Measurements from ENCODE around the gene MRPS7. TPM values are rescaled to one million over a fixed set of nuclear protein-coding genes. Genes with fewer than 3 reads are reported as not detected.

Gene MRPS7
- total RNA-seq, 1 experiment from 2014 or later = 73.9 TPM

DNA sequence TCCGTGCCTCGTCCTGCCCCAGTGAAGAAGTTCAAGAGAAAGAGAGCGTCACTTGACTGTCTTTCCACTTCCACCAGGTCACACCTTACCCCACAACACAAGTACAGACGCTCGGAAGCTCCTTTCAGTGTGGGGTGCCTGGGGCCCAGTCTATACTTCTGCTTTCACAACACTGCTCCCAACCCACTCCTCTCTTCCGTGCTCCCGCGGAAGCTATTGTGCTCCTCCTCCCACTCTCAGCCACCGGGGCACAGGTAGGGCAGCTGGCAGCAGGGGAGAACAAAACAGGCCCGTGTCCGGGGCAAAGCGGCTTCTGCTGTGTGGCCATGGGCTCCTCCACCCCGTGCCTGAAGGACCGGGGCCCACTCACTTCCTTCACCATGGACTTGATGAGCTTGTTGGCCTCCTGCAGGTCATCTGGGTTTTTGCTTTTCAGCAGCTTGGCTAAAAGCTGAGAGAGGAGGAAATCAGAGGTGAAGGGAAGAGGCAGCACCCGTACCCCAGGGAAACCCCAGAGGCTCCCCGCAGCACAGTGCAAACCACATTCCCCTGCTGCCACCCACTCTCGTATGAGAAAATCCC lies 19.1 kb upstream of the MRPS7 start:
- POLR2A ChIA-PET = interaction anchor here (0.7 kb wide), 1 partner anchor 685 kb away, joined by 3 read pairs; no protein-coding TSS in a partner anchor

DNA sequence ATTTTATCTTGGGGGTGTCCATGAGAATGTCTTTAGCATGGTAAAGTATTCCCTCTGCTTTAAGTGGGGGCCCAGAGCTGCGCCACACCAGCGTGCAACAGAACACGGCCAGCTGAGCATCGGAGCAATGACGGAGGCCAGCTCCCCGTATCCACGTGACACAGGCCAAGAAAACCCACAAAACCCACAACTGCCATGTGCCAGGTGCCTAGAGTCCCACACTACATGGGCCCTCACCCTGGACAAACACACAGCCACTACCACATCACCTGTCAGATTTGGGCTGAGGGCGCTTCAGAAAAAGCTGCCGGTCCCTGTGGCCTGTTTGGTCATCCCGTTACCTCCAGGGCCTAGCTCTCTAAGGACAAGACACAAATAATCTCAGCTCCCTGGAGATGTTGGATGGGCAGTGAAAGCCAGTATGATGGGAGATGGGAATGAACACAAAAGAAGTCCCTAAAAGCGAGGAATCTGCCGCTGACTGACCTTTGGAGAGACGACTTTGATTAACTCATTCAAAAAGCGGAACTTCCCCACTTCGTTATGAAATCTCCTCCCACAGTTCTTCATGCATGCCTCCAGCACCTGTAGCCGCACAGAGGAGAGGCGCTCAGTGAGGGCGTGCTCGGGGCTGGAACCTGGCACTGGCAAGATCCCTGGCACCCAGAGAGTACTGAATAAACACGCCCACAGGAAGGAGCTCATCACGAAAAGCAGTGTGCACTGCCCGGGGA lies 17.4 kb upstream of the MRPS7 start:
- ChIA-PET POLR2A (interaction anchor here (0.6 to 1.7 kb wide), 3 partner anchors 15 to 26 kb away, joined by 3 to 5 read pairs (median 3); partner anchors contain the start of genes GGA3, MIF4GD and MRPS7), CTCF (interaction anchor here (0.8 kb wide), 1 partner anchor 72 kb away, joined by 4 read pairs; no protein-coding TSS in a partner anchor)
- H3K36me3 Mint-ChIP-seq (ENCODE audit: insufficient read depth, unreplicated experiment) = peaks cover 44% of the 10 kb centered on the region
- TF ChIP-seq, protein P1, sequence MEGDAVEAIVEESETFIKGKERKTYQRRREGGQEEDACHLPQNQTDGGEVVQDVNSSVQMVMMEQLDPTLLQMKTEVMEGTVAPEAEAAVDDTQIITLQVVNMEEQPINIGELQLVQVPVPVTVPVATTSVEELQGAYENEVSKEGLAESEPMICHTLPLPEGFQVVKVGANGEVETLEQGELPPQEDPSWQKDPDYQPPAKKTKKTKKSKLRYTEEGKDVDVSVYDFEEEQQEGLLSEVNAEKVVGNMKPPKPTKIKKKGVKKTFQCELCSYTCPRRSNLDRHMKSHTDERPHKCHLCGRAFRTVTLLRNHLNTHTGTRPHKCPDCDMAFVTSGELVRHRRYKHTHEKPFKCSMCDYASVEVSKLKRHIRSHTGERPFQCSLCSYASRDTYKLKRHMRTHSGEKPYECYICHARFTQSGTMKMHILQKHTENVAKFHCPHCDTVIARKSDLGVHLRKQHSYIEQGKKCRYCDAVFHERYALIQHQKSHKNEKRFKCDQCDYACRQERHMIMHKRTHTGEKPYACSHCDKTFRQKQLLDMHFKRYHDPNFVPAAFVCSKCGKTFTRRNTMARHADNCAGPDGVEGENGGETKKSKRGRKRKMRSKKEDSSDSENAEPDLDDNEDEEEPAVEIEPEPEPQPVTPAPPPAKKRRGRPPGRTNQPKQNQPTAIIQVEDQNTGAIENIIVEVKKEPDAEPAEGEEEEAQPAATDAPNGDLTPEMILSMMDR (IDR thresholded peaks at IDR 0.05; ENCODE audit: unreplicated experiment) = no peak
- H3K27ac Mint-ChIP-seq (ENCODE audit: low read depth, unreplicated experiment) = no peak overlapping the region
- no peak overlapping the region for H3K4me3 Mint-ChIP-seq (ENCODE audit: unreplicated experiment)
- H3K9me3 Mint-ChIP-seq (ENCODE audit: unreplicated experiment) = no peaks in the 10 kb centered on the region
- no peak for DNase-seq (ENCODE audit: unreplicated experiment)
- BruUV-seq (replicated peaks) = no TSS peak
- intact Hi-C loops (cut with micrococcal nuclease) = no loop called here
- no peaks in the 10 kb centered on the region for H3K4me1 Mint-ChIP-seq (ENCODE audit: insufficient read depth, unreplicated experiment)
- H3K27me3 Mint-ChIP-seq (ENCODE audit: insufficient read depth, unreplicated experiment) = no peaks in the 10 kb centered on the region

More for the DNA sequence above, 19.1 kb upstream of the MRPS7 start:
- Mint-ChIP-seq H3K36me3 (ENCODE audit: insufficient read depth, unreplicated experiment) (peaks cover 46% of the 10 kb centered on the region), H3K27me3 (ENCODE audit: insufficient read depth, unreplicated experiment) (no peaks in the 10 kb centered on the region), H3K9me3 (ENCODE audit: unreplicated experiment) (no peaks in the 10 kb centered on the region), H3K4me3 (ENCODE audit: unreplicated experiment) (no peak overlapping the region), H3K4me1 (ENCODE audit: insufficient read depth, unreplicated experiment) (peaks cover 5% of the 10 kb centered on the region), H3K27ac (ENCODE audit: low read depth, unreplicated experiment) (no peak overlapping the region)
- DNase-seq (ENCODE audit: unreplicated experiment) = no peak
- TF ChIP-seq, protein P1 (IDR thresholded peaks at IDR 0.05; ENCODE audit: unreplicated experiment) = no peak
- CTCF ChIA-PET = interaction anchor here (0.6 to 1.3 kb wide), 3 partner anchors 18 to 170 kb away, joined by 3 to 4 read pairs (median 3); no protein-coding TSS in a partner anchor
- no TSS peak for BruUV-seq (replicated peaks)
- intact Hi-C loops (cut with micrococcal nuclease) = no loop called here

DNA sequence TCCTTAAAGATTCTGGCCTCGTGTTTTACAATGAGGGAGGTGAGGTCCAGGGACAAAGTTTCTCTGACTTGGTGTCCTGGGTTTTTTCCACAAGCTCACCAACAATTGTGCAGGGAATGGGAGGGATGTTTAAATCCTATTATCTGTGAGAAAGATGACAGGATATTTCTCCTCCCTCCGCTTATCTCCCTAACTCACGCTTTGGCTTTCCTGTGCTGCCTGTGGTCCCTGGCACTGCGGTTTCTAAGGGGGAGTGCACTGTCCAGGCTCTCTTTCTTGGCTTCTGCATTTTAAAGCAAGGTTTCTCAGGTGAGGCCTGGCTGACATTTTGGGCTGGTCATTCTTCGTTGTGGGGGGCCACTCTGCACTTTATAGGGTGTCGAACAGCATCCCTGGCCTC lies 16.7 kb upstream of the MRPS7 start:
- H3K4me1 Mint-ChIP-seq (ENCODE audit: insufficient read depth, unreplicated experiment) = peaks cover 6% of the 10 kb centered on the region

More for the DNA sequence above, 16.7 kb upstream of the MRPS7 start:
- Mint-ChIP-seq H3K36me3 (ENCODE audit: insufficient read depth, unreplicated experiment) (peaks cover 48% of the 10 kb centered on the region), H3K27me3 (ENCODE audit: insufficient read depth, unreplicated experiment) (no peaks in the 10 kb centered on the region), H3K4me3 (ENCODE audit: unreplicated experiment) (no peak overlapping the region), H3K9me3 (ENCODE audit: unreplicated experiment) (no peaks in the 10 kb centered on the region), H3K27ac (ENCODE audit: low read depth, unreplicated experiment) (no peak overlapping the region)
- TF ChIP-seq, protein P1 (IDR thresholded peaks at IDR 0.05; ENCODE audit: unreplicated experiment) = no peak
- intact Hi-C loops (cut with micrococcal nuclease) = no loop called here
- POLR2A ChIA-PET = interaction anchor here (0.6 to 1.7 kb wide), 3 partner anchors 16 to 26 kb away, joined by 3 to 5 read pairs (median 3); partner anchors contain the start of genes GGA3, MIF4GD and MRPS7
- CTCF ChIA-PET = no interaction called here
- DNase-seq (ENCODE audit: unreplicated experiment) = no peak
- BruUV-seq (replicated peaks) = no TSS peak

Measured in MCF 10A (cell line).